GM12878 (cell line): Measurements from ENCODE around the gene ZSCAN4. TPM values are rescaled to one million over a fixed set of nuclear protein-coding genes. Genes with fewer than 3 reads are reported as not detected.

Experiments used
- ATAC-seq: fragments of 200-7000 bp; cut with Tn5 transposase; 3 replicates; pipeline ENCODE4 v1.9.1; 2020; ENCODE audit warnings: mild to moderate bottlenecking, moderate library complexity
- BruUV-seq: library from RNA; stranded (reverse); fragments of 400-500 nt; replicated peaks from 2 replicates; lab custom pipeline; 2021; lab: Mats Ljungman, UMichigan
- CTCF ChIA-PET: fragments of 300-600 bp; sonication (Branson Sonifier 250); formaldehyde crosslinking; extraction: SDS; loops from one replicate; lab custom pipeline; 2021; ENCODE audit warnings: inconsistent platforms; lab: Yijun Ruan, JAX
- POLR2A ChIA-PET: fragments of 350-600 bp; formaldehyde crosslinking; extraction: SDS; loops from one replicate; lab custom pipeline; 2021; ENCODE audit warnings: inconsistent platforms; lab: Charles Lee
- RAD21 ChIA-PET: fragments of 300-600 bp; sonication (Branson Sonifier 250); formaldehyde crosslinking; loops from one replicate; lab custom pipeline; 2023; ENCODE audit warnings: antibody characterized with exemption; ENCODE audit not compliant: unreplicated experiment; lab: Charles Lee
- SMC1A ChIA-PET: fragments of 300-600 bp; sonication (Branson Sonifier 250); formaldehyde crosslinking; loops from one replicate; lab custom pipeline; 2023; ENCODE audit not compliant: unreplicated experiment, uncharacterized antibody; lab: Charles Lee
- DNase-seq: peaks from one replicate; pipeline ENCODE4 v3.0.0-alpha.2; 2011; ENCODE audit warnings: low read depth, low spot score
- FAIRE-seq: peaks from 3 replicates; lab custom pipeline; 2011; peaks lifted over from hg19 to GRCh38; lab: Jason Lieb, UNC
- H2AFZ ChIP-seq: 2 replicates; pipeline ENCODE4 v1.6.0; 2011; ENCODE audit warnings: low read depth, low read length, control low read depth; ENCODE audit not compliant: control insufficient read depth
- H3K27ac ChIP-seq: 2 replicates; pipeline ENCODE4 v1.5.1; 2011; ENCODE audit warnings: control low read depth; ENCODE audit not compliant: control insufficient read depth, insufficient read depth
- H3K27me3 ChIP-seq, 2 experiments: replicated peaks in 1 of 2; 2 replicates each; pipeline versions ENCODE4 v1.6.0 to v1.6.1; 2011; ENCODE audit warnings: low read length in 1 of 2; ENCODE audit not compliant: control insufficient read depth in 2 of 2, insufficient read depth in 2 of 2
- H3K36me3 ChIP-seq, 2 experiments: 2 replicates each; pipeline ENCODE4 v1.5.1; 2011; ENCODE audit warnings: low read length in 1 of 2; ENCODE audit not compliant: control insufficient read depth in 2 of 2, insufficient read depth in 2 of 2
- H3K4me1 ChIP-seq: 2 replicates; pipeline ENCODE4 v1.6.1; 2011; ENCODE audit warnings: mild to moderate bottlenecking, low read length, moderate library complexity, mixed read lengths; ENCODE audit not compliant: control insufficient read depth, insufficient read depth
- H3K4me2 ChIP-seq: 2 replicates; pipeline ENCODE4 v1.6.0; 2011; ENCODE audit warnings: control low read depth; ENCODE audit not compliant: control insufficient read depth, insufficient read depth
- H3K4me3 ChIP-seq: fragments of 200-600 bp; sonication (generic); 2 replicates; pipeline ENCODE4 v1.5.1; 2016
- H3K79me2 ChIP-seq: 2 replicates; pipeline ENCODE4 v1.6.0; 2011; ENCODE audit warnings: low read length; ENCODE audit not compliant: control insufficient read depth, insufficient read depth
- H3K9ac ChIP-seq: 2 replicates; pipeline ENCODE4 v1.8.0; 2011; ENCODE audit warnings: low read length, control low read depth, mixed read lengths; ENCODE audit not compliant: control insufficient read depth, insufficient read depth
- H3K9me3 ChIP-seq: replicated peaks from 3 replicates; pipeline ENCODE4 v1.5.1; 2011; ENCODE audit warnings: mild to moderate bottlenecking, low read length; ENCODE audit not compliant: control insufficient read depth, insufficient read depth
- H4K20me1 ChIP-seq: 2 replicates; pipeline ENCODE4 v1.6.0; 2011; ENCODE audit not compliant: control insufficient read depth, insufficient read depth
- BHLHE40 ChIP-seq, 2 experiments: fragments of 450-650 bp in 1 of 2; IDR thresholded peaks; 2 replicates each; pipeline ENCODE4 v1.6.1; 2011 to 2017; ENCODE audit warnings: low read depth in 2 of 2, borderline replicate concordance in 1 of 2, improper control_type of control experiment in 1 of 2, low read length in 1 of 2, mild to moderate bottlenecking in 1 of 2
- CHD4 ChIP-seq: fragments of 200-600 bp; sonication (generic); IDR thresholded peaks from 2 replicates; pipeline ENCODE4 v1.6.1; 2016; ENCODE audit warnings: mild to moderate bottlenecking
- FOXK2 ChIP-seq: fragments of 450-650 bp; IDR thresholded peaks from 2 replicates; pipeline ENCODE4 v1.6.1; 2017; ENCODE audit warnings: mild to moderate bottlenecking, moderate library complexity
- JUNB ChIP-seq: IDR thresholded peaks from 2 replicates; pipeline ENCODE4 v1.6.1; 2016; ENCODE audit warnings: antibody characterized with exemption, mild to moderate bottlenecking
- NBN ChIP-seq: fragments of 450-650 bp; IDR thresholded peaks from 2 replicates; pipeline ENCODE4 v1.6.1; 2016
- NFXL1 ChIP-seq: fragments of 450-650 bp; IDR thresholded peaks from 2 replicates; pipeline ENCODE4 v1.6.1; 2017; ENCODE audit warnings: antibody characterized with exemption, mild to moderate bottlenecking, borderline replicate concordance
- NFYB ChIP-seq: IDR thresholded peaks from 2 replicates; pipeline ENCODE4 v1.6.1; 2011; ENCODE audit warnings: low read depth, mild to moderate bottlenecking, low read length, improper control_type of control experiment, moderate library complexity; ENCODE audit not compliant: insufficient read depth
- NR2C1 ChIP-seq: fragments of 450-650 bp; IDR thresholded peaks from 2 replicates; pipeline ENCODE4 v1.6.1; 2017; ENCODE audit warnings: antibody characterized with exemption, mild to moderate bottlenecking, moderate library complexity
- PAX5 ChIP-seq: IDR thresholded peaks from 2 replicates; pipeline ENCODE4 v1.6.1; 2011; ENCODE audit warnings: low read depth, low read length, borderline replicate concordance
- PAX8 ChIP-seq: fragments of 450-650 bp; IDR thresholded peaks from 2 replicates; pipeline ENCODE4 v1.6.1; 2017; ENCODE audit warnings: mild to moderate bottlenecking, moderate library complexity
- POU2F2 ChIP-seq: IDR thresholded peaks from 3 replicates; pipeline ENCODE4 v1.6.1; 2011; ENCODE audit warnings: low read depth, mild to moderate bottlenecking, low read length, borderline replicate concordance
- REST ChIP-seq: IDR thresholded peaks from 2 replicates; pipeline ENCODE4 v1.6.1; 2012; ENCODE audit warnings: mild to moderate bottlenecking, low read depth, low read length
- RUNX3 ChIP-seq: IDR thresholded peaks from 2 replicates; pipeline ENCODE4 v1.6.1; 2012; ENCODE audit warnings: low read length, inconsistent platforms
- SKIL ChIP-seq: fragments of 450-650 bp; IDR thresholded peaks from 2 replicates; pipeline ENCODE4 v1.6.1; 2017; ENCODE audit warnings: mild to moderate bottlenecking, low read depth, inconsistent platforms; ENCODE audit not compliant: poor library complexity, severe bottlenecking
- SREBF1 ChIP-seq: IDR thresholded peaks from 2 replicates; pipeline ENCODE4 v1.6.1; 2012; ENCODE audit warnings: mild to moderate bottlenecking, low read length
- ZNF24 ChIP-seq: fragments of 450-650 bp; IDR thresholded peaks from 2 replicates; pipeline ENCODE4 v1.6.1; 2017; ENCODE audit warnings: antibody characterized with exemption, mild to moderate bottlenecking
- ZNF384 ChIP-seq: IDR thresholded peaks from 2 replicates; pipeline ENCODE4 v1.6.1; 2012; ENCODE audit warnings: low read depth, mild to moderate bottlenecking, low read length, improper control_type of control experiment, borderline replicate concordance
- ZSCAN29 ChIP-seq: fragments of 450-650 bp; IDR thresholded peaks from 2 replicates; pipeline ENCODE4 v1.6.1; 2017; ENCODE audit warnings: mild to moderate bottlenecking, moderate library complexity
- WGBS: methylation state at CpG from one replicate; pipeline ENCODE4 v1.1.6; 2016; ENCODE audit warnings: low lambda C conversion rate; ENCODE audit not compliant: insufficient replicate concordance, insufficient coverage; ENCODE audit errors: missing lambda C conversion rate; 5-methylcytosine and 5-hydroxymethylcytosine counted together
- in situ Hi-C: fragments of 300-500 bp; cut with MboI; formaldehyde crosslinking; loops from 9 replicates; pipeline ENCODE4 v1.14.3; 2018; ENCODE audit warnings: mixed read lengths
- intact Hi-C: fragments of 100-400 bp; cut with micrococcal nuclease; formaldehyde crosslinking; loops from one replicate; pipeline ENCODE4 v1.14.2; 2022; ENCODE audit not compliant: unreplicated experiment
- polyA plus RNA-seq, 11 experiments: library from polyadenylated mRNA; depleted of rRNA in 4 of 11; unstranded in 6 of 11; stranded (reverse) in 5 of 11; fragments of >200 nt; fragmentation: Nextera tagmentation in 4 of 11; fragmentation: Illumina TruSeq in 1 of 11; extraction: Ambion mirVana in 4 of 11; extraction: Trizol in 1 of 11; gene quantifications; 1 replicate in 1 of 11; 2 replicates in 10 of 11; pipeline versions ENCODE4 v1.2.1 to v1.2.3, GENCODE V29; 2011 to 2016; ENCODE audit warnings: inconsistent platforms in 2 of 11, missing spikeins in 2 of 11, low read depth in 1 of 11
- total RNA-seq, 4 experiments: library from RNA; depleted of rRNA in 3 of 4; stranded (reverse); fragments of >200 nt in 3 of 4; fragmentation: Illumina TruSeq in 1 of 4; extraction: Trizol in 1 of 4; gene quantifications; 2 replicates each; pipeline versions ENCODE4 v1.2.1 to v1.2.3, GENCODE V29; 2013 to 2021

The ZSCAN4 gene
- total and polyA plus RNA-seq, 10 of the 15 experiments (the other 5 are each of a cell fraction or from before 2014, with no cell fraction given): 0.04 to 0.10 (median 0.06) TPM; not detected in 7

- TF ChIP-seq BHLHE40 (IDR thresholded peaks at IDR 0.05; ENCODE audit: borderline replicate concordance in 1 of 2, low read depth in 2 of 2, low read length in 1 of 2): no peak
- TF ChIP-seq NFYB: no peak
Observed at GRCh38 chr19:57653689-57654088, 15.0 kb upstream of the ZSCAN4 start (continued).

DNA sequence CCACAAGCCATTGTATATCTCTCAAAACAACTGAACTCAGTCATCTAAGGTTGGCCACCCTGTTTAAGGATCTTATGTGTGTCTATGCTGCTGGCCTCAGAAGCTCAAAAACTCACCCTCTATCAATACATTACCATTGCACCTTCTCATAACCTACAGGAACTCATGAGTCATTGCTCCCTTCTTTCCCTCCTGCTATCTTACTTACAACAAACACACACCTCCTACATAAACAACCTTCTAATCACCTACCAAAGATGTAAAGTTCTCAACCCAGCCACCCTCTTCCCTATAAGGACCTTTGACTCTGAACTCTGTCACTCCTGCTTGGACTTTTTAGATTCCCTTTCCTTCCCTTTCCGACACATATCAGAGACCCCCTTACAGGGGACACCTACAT, 13.3 kb upstream of the ZSCAN4 start:
- 75% methylated on average over 1 of the region's 1 CpG for WGBS
- Histone ChIP-seq H3K79me2 (no peaks in the 10 kb centered on the region), H3K27me3 (no peaks in the 10 kb centered on the region), H3K36me3 (no peaks in the 10 kb centered on the region), H3K4me3 (no peak overlapping the region), H4K20me1 (no peaks in the 10 kb centered on the region), H3K9ac (no peak overlapping the region), H3K27ac (no peak overlapping the region), H3K9me3 (peaks cover 2% of the 10 kb centered on the region; the same call in 1 of the 3 replicates), H3K4me1 (no peaks in the 10 kb centered on the region), H3K4me2 (no peak overlapping the region), H2AFZ (no peak overlapping the region)
- no peak for ATAC-seq
- no peak for TF ChIP-seq SREBF1
- no peak for TF ChIP-seq ZNF384
- TF ChIP-seq ZNF24: no peak
- TF ChIP-seq ZSCAN29: no peak
- TF ChIP-seq NR2C1: no peak
- no peak for TF ChIP-seq PAX5
- TF ChIP-seq SKIL: no peak
- TF ChIP-seq REST: no peak
- TF ChIP-seq NFXL1: no peak
- no peak for TF ChIP-seq JUNB
- no peak for TF ChIP-seq POU2F2
- no peak for TF ChIP-seq NBN
- no peak for TF ChIP-seq PAX8
- TF ChIP-seq RUNX3: no peak
- TF ChIP-seq FOXK2: no peak
- no peak for TF ChIP-seq CHD4
- intact Hi-C loops (no loop called here), in situ Hi-C loops (no loop called here)
- no TSS peak for BruUV-seq
- ChIA-PET SMC1A (no interaction called here), POLR2A (no interaction called here), RAD21 (no interaction called here), CTCF (no interaction called here)
- FAIRE-seq: no peak
- DNase-seq: no peak
